ENCODE measurements around the gene CEBPG. TPM values are rescaled to one million over a fixed set of nuclear protein-coding genes. Genes with fewer than 3 reads are reported as not detected.
A peak's percentile ranks its signal among the peaks of the same experiment; 100 is the strongest.

CEBPG gene
- total and polyA plus RNA-seq, 8 donors, result 17.8 to 26.4 (median 19.3) TPM

GRCh38 chr19:33335446-33335845 lies 38.1 kb upstream of the CEBPG start:
- TF ChIP-seq CTCF (IDR thresholded peaks at IDR 0.05), result no peak

GRCh38 chr19:33339016-33339984 lies 34.2 kb upstream of the CEBPG start:
- no peak for DNase-seq
- Histone ChIP-seq H3K4me3 (no peak overlapping the region), H3K4me1 (no peaks in the 10 kb centered on the region), H3K36me3 (no peaks in the 10 kb centered on the region), H3K27me3 (peaks cover 4 to 12% of the 10 kb centered on the region in 2 donors), H3K27ac (no peak overlapping the region), H3K9me3 (no peaks in the 10 kb centered on the region)
- TF ChIP-seq CTCF (IDR thresholded peaks at IDR 0.05), result no peak
- intact Hi-C loops (cut with DNase I), result no loop called here
- ATAC-seq, result no peak

More at GRCh38 chr19:33335446-33335845, 38.1 kb upstream of the CEBPG start:
- H3K9me3 ChIP-seq, result peaks cover 0 to 3% of the 10 kb centered on the region in 2 donors
- no peak overlapping the region for H3K4me3 ChIP-seq
- intact Hi-C loops (cut with DNase I), result no loop called here
- no peak overlapping the region for H3K27ac ChIP-seq
- no peak for DNase-seq
- no peaks in the 10 kb centered on the region for H3K36me3 ChIP-seq
- peaks cover 0 to 15% of the 10 kb centered on the region in 2 donors for H3K4me1 ChIP-seq
- H3K27me3 ChIP-seq, result no peaks in the 10 kb centered on the region
- no peak for ATAC-seq

- no peak for TF ChIP-seq CTCF (IDR thresholded peaks at IDR 0.05)
- Histone ChIP-seq H3K9me3 (no peaks in the 10 kb centered on the region), H3K4me3 (no peak overlapping the region), H3K36me3 (no peaks in the 10 kb centered on the region), H3K27me3 (peaks cover 4 to 21% of the 10 kb centered on the region in 2 donors), H3K4me1 (no peaks in the 10 kb centered on the region), H3K27ac (no peak overlapping the region)
- ATAC-seq (no peak), DNase-seq (no peak)
- intact Hi-C loops (cut with DNase I), result no loop called here
These were observed 32.5 kb upstream of the CEBPG start for GRCh38 chr19:33340991-33341390.

DNA sequence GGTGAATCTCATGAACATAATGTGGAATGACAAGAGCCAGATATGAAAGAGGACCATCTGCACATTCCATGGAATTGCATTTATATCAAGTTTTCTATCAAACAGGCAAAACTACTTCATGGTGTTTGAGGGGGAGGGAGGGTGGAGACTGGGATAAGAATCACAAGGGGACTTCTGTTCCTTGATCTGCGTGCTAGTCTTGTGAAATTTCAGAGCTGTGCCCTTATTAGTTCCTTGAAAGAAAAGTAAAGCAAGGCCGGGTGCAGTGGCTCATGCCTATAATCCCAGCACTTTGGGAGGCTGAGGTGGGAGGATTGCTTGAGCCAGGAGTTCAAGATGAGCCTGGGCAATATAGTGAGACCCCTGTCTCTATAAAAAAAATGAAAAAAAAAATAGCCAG lies 30.2 kb upstream of the CEBPG start:
- no peak for TF ChIP-seq CTCF (IDR thresholded peaks at IDR 0.05)
- DNase-seq, result no peak
- H3K4me1 ChIP-seq, result no peaks in the 10 kb centered on the region
- H3K4me3 ChIP-seq, result no peak overlapping the region
- no peak overlapping the region for H3K27ac ChIP-seq
- intact Hi-C loops (cut with DNase I), result no loop called here
- H3K9me3 ChIP-seq, result no peaks in the 10 kb centered on the region
- peaks cover 4 to 39% of the 10 kb centered on the region in 2 donors for H3K27me3 ChIP-seq
- no peaks in the 10 kb centered on the region for H3K36me3 ChIP-seq
- ATAC-seq, result no peak

DNA sequence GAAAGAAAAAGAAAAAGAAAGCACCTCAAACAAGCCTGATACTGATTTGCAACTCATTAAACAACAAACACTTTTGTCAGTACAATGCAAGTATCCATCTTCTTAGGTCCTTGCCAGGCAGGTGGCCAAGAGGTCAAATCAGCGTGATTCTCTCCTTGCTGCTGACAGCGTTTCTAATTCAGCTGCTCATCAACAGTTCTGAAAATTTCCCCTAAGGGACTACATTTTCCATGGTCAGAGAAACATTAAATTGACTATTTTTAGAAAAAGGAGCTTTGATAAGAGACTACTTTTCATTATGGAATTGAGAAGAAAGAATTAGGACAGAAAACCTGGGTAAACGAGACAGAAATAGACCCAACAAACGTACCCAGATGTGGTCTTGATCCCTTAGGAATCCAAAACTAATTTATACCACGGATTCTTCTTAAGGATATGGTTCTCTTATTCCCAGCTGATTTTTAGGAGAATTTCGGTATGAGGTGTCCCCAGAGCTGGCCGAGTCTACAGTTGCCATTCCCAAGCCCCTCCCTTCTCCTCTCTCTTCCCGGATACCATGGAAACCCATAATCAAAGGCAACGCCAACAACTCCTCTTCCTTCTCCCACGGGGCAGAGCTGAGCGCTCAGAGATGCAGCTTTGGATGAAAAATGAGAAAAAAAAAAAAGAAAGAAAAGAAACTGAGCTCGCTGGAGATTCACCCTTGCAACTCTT lies 29.5 kb upstream of the CEBPG start:
- peaks cover 4 to 45% of the 10 kb centered on the region in 2 donors for H3K27me3 ChIP-seq
- H3K4me1 ChIP-seq, result no peaks in the 10 kb centered on the region
- no peak for TF ChIP-seq CTCF (IDR thresholded peaks at IDR 0.05)
- H3K9me3 ChIP-seq, result no peaks in the 10 kb centered on the region
- no peaks in the 10 kb centered on the region for H3K36me3 ChIP-seq
- intact Hi-C loops (cut with DNase I), result no loop called here
- DNase-seq (peak in 2 of 4 donors; percentile 8 to 33), ATAC-seq (peak; percentile 53)
- no peak overlapping the region for H3K27ac ChIP-seq
- no peak overlapping the region for H3K4me3 ChIP-seq

All from left lung (tissue), 10 donors.